H1 (cell line): ENCODE results near the gene SHC1. TPM values are rescaled to one million over a fixed set of nuclear protein-coding genes. Genes with fewer than 3 reads are reported as not detected.

Experiments
- CTCF ChIA-PET: fragments of 300-600 bp; sonication (Branson Sonifier 250); formaldehyde crosslinking; loops from one replicate; lab custom pipeline; 2021; ENCODE audit not compliant: partially characterized antibody; lab: Charles Lee
- POLR2A ChIA-PET: fragments of 300-600 bp; sonication (Branson Sonifier 250); formaldehyde crosslinking; loops from one replicate; lab custom pipeline; 2021; ENCODE audit warnings: inconsistent platforms; ENCODE audit not compliant: partially characterized antibody; lab: Charles Lee
- DNase-seq, 2 experiments: peaks; one replicate each; pipeline versions ENCODE4 v3.0.0 to v3.0.0-alpha.2; 2010 to 2022; ENCODE audit warnings: low spot score in 2 of 2, low read depth in 1 of 2, mixed read lengths in 1 of 2
- FAIRE-seq: peaks from 2 replicates; lab custom pipeline; 2011; peaks lifted over from hg19 to GRCh38; lab: Jason Lieb, UNC
- H2AFZ ChIP-seq: 2 replicates; pipeline ENCODE4 v1.8.1; 2012; ENCODE audit warnings: low read length, inconsistent platforms
- H2AK5ac ChIP-seq: 2 replicates; pipeline ENCODE4 v1.6.1; 2013; ENCODE audit warnings: low read depth, low read length
- H2BK120ac ChIP-seq: replicated peaks from 2 replicates; pipeline ENCODE3; 2013; ENCODE audit warnings: low read depth, low read length, inconsistent platforms
- H2BK12ac ChIP-seq: 2 replicates; pipeline ENCODE4 v1.6.1; 2013; ENCODE audit warnings: low read depth, low read length
- H2BK15ac ChIP-seq: 2 replicates; pipeline ENCODE4 v1.6.1; 2013; ENCODE audit warnings: low read length
- H2BK20ac ChIP-seq: 2 replicates; pipeline ENCODE4 v1.6.1; 2013; ENCODE audit warnings: low read length
- H2BK5ac ChIP-seq: 2 replicates; pipeline ENCODE4 v1.6.1; 2013; ENCODE audit warnings: low read depth, low read length
- H3K14ac ChIP-seq: 2 replicates; pipeline ENCODE4 v1.6.1; 2013; ENCODE audit warnings: inconsistent platforms; ENCODE audit not compliant: insufficient read length
- H3K18ac ChIP-seq: 2 replicates; pipeline ENCODE4 v1.6.1; 2013; ENCODE audit warnings: low read length; ENCODE audit errors: extremely low read depth
- H3K23ac ChIP-seq: 2 replicates; pipeline ENCODE4 v1.6.1; 2013; ENCODE audit warnings: inconsistent platforms; ENCODE audit not compliant: insufficient read length
- H3K23me2 ChIP-seq: 2 replicates; pipeline ENCODE4 v1.6.1; 2013; ENCODE audit warnings: low read depth, low read length
- H3K27ac ChIP-seq: 2 replicates; pipeline ENCODE4 v1.6.1; 2011; ENCODE audit warnings: low read depth, low read length, inconsistent platforms
- H3K27me3 ChIP-seq, 4 experiments: replicated peaks in 1 of 4; 1 replicate in 1 of 4; 2 replicates in 3 of 4; pipeline versions ENCODE4 v1.6.1 to v1.8.1; 2011 to 2013; ENCODE audit warnings: low read length in 3 of 4, mild to moderate bottlenecking in 3 of 4, inconsistent platforms in 2 of 4, mixed read lengths in 2 of 4, moderate library complexity in 1 of 4; ENCODE audit not compliant: control insufficient read depth in 3 of 4, insufficient read depth in 3 of 4; ENCODE audit errors: extremely low read depth in 1 of 4
- H3K36me3 ChIP-seq, 4 experiments: 2 replicates each; pipeline versions ENCODE4 v1.6.1 to v1.8.1; 2011 to 2013; ENCODE audit warnings: mild to moderate bottlenecking in 4 of 4, low read length in 3 of 4, moderate library complexity in 2 of 4, control low read depth in 1 of 4, inconsistent platforms in 1 of 4; ENCODE audit not compliant: insufficient read depth in 4 of 4, control insufficient read depth in 2 of 4
- H3K4ac ChIP-seq: replicated peaks from 2 replicates; pipeline ENCODE3; 2013; ENCODE audit warnings: low read length, low read depth, mixed read lengths, inconsistent platforms; ENCODE audit not compliant: insufficient read length
- H3K4me1 ChIP-seq, 4 experiments: replicated peaks in 1 of 4; 1 replicate in 1 of 4; 2 replicates in 3 of 4; pipeline versions ENCODE4 v1.6.1 to v1.8.1; 2011 to 2013; ENCODE audit warnings: low read length in 3 of 4, inconsistent platforms in 2 of 4, mixed read lengths in 1 of 4; ENCODE audit not compliant: insufficient read depth in 4 of 4, control insufficient read depth in 3 of 4
- H3K4me2 ChIP-seq, 2 experiments: 2 replicates each; pipeline versions ENCODE4 v1.6.1 to v1.8.1; 2011 to 2013; ENCODE audit warnings: low read depth in 2 of 2, low read length in 2 of 2, control low read depth in 1 of 2, inconsistent platforms in 1 of 2, mild to moderate bottlenecking in 1 of 2; ENCODE audit not compliant: insufficient read depth in 1 of 2
- H3K4me3 ChIP-seq, 4 experiments: fragments of 200-600, 300-600 bp in 1 of 4; sonication (generic), shearing (Covaris generic), sonication (Bioruptor Twin) in 1 of 4; 2 replicates each; pipeline versions ENCODE4 v1.5.1 to v1.8.1; 2011 to 2016; ENCODE audit warnings: low read length in 4 of 4, low read depth in 3 of 4, control low read depth in 2 of 4, inconsistent platforms in 2 of 4, mild to moderate bottlenecking in 2 of 4, mixed read lengths in 1 of 4, moderate library complexity in 1 of 4; ENCODE audit not compliant: insufficient read depth in 2 of 4; ENCODE audit errors: extremely low read depth in 1 of 4
- H3K56ac ChIP-seq: replicated peaks from 2 replicates; pipeline ENCODE3; 2013; ENCODE audit warnings: low read depth, mild to moderate bottlenecking, mixed read lengths, low read length, inconsistent platforms; ENCODE audit not compliant: insufficient read length
- H3K79me1 ChIP-seq: 2 replicates; pipeline ENCODE4 v1.6.1; 2013; ENCODE audit warnings: low read depth, low read length, control low read depth
- H3K79me2 ChIP-seq, 2 experiments: 2 replicates each; pipeline versions ENCODE4 v1.6.1 to v1.8.1; 2012 to 2013; ENCODE audit warnings: low read length in 2 of 2, mild to moderate bottlenecking in 2 of 2, inconsistent platforms in 1 of 2; ENCODE audit not compliant: insufficient read depth in 2 of 2, control insufficient read depth in 1 of 2
- H3K9ac ChIP-seq, 4 experiments: replicated peaks in 1 of 4; 1 replicate in 1 of 4; 2 replicates in 3 of 4; pipeline versions ENCODE4 v1.6.1 to v1.8.1; 2011 to 2013; ENCODE audit warnings: low read depth in 3 of 4, low read length in 3 of 4, control low read depth in 2 of 4, mild to moderate bottlenecking in 2 of 4, moderate library complexity in 2 of 4, inconsistent platforms in 1 of 4; ENCODE audit errors: extremely low read depth in 1 of 4
- H3K9me3 ChIP-seq, 2 experiments: 2 replicates each; pipeline versions ENCODE4 v1.6.1 to v1.8.1; 2012 to 2013; ENCODE audit warnings: mild to moderate bottlenecking in 2 of 2, moderate library complexity in 2 of 2, control low read depth in 1 of 2, inconsistent platforms in 1 of 2, low read depth in 1 of 2, low read length in 1 of 2, mixed read lengths in 1 of 2; ENCODE audit not compliant: insufficient read depth in 2 of 2
- H4K20me1 ChIP-seq, 2 experiments: replicated peaks in 1 of 2; 2 replicates each; pipeline versions ENCODE3 to v1.8.1; 2011 to 2013; ENCODE audit warnings: inconsistent platforms in 2 of 2, low read length in 2 of 2, mild to moderate bottlenecking in 1 of 2; ENCODE audit not compliant: insufficient read depth in 2 of 2, control insufficient read depth in 1 of 2
- H4K5ac ChIP-seq: 2 replicates; pipeline ENCODE4 v1.6.1; 2013; ENCODE audit warnings: low read length, low read depth, mixed read lengths, inconsistent platforms; ENCODE audit not compliant: insufficient read length
- H4K8ac ChIP-seq: 2 replicates; pipeline ENCODE4 v1.8.0; 2013; ENCODE audit warnings: mild to moderate bottlenecking, moderate library complexity, low read length, inconsistent platforms; ENCODE audit not compliant: insufficient read depth; ENCODE audit errors: extremely low read depth
- H4K91ac ChIP-seq: replicated peaks from 2 replicates; pipeline ENCODE3; 2013; ENCODE audit warnings: low read length, mixed read lengths, inconsistent platforms; ENCODE audit not compliant: insufficient read length
- ASH2L ChIP-seq: fragments of 200-600, 300-600 bp; sonication (generic); IDR thresholded peaks from one replicate; pipeline ENCODE4 v1.7.1; 2017; ENCODE audit warnings: low read length
- HDAC6 ChIP-seq: IDR thresholded peaks from one replicate; pipeline ENCODE4 v1.7.1; 2012; ENCODE audit warnings: low read depth, mild to moderate bottlenecking, inconsistent platforms, low read length, moderate library complexity
- MAFK ChIP-seq: IDR thresholded peaks from 2 replicates; pipeline ENCODE4 v1.6.1; 2012; ENCODE audit warnings: low read depth, mild to moderate bottlenecking, improper control_type of control experiment, low read length
- YY1 ChIP-seq: IDR thresholded peaks from 2 replicates; pipeline ENCODE4 v1.6.1; 2011; ENCODE audit warnings: low read depth, mild to moderate bottlenecking, low read length
- ZNF274 ChIP-seq: IDR thresholded peaks from 2 replicates; pipeline ENCODE4 v1.7.0; 2012; ENCODE audit warnings: low read length, borderline replicate concordance; ENCODE audit errors: extremely low read depth
- WGBS, 2 experiments: shearing (Covaris generic) in 1 of 2; methylation state at CpG; one replicate each; pipeline versions ENCODE4 v1.1.6 to v1.1.7; 2013 to 2015; ENCODE audit warnings: low lambda C conversion rate in 2 of 2, mixed read lengths in 2 of 2, inconsistent platforms in 1 of 2, low coverage in 1 of 2, missing lambda C conversion rate in 1 of 2; ENCODE audit not compliant: insufficient replicate concordance in 2 of 2, insufficient coverage in 1 of 2, insufficient read length in 1 of 2; ENCODE audit errors: extremely low coverage in 1 of 2, missing lambda C conversion rate in 1 of 2; 5-methylcytosine and 5-hydroxymethylcytosine counted together
- long read RNA-seq, 2 experiments: library from RNA in 1 of 2; library from capped mRNA in 1 of 2; stranded (forward); transcript quantifications; one replicate each; pipeline ENCODE4 v2.0.0, GENCODE V29; 2021; ENCODE audit warnings: inconsistent platforms in 1 of 2
- polyA minus RNA-seq, 3 experiments: library from RNA; depleted of rRNA, polyadenylated mRNA; stranded (reverse); fragments of >200 nt; gene quantifications; 1 replicate in 2 of 3; 2 replicates in 1 of 3; pipeline ENCODE4 v1.2.3, GENCODE V29; 2011
- polyA plus RNA-seq, 7 experiments: library from polyadenylated mRNA; depleted of rRNA in 3 of 7; stranded (reverse) in 5 of 7; unstranded in 2 of 7; fragments of >200 nt in 5 of 7; fragments of 200-250 nt in 2 of 7; gene quantifications; 1 replicate in 5 of 7; 2 replicates in 1 of 7; 4 replicates in 1 of 7; pipeline versions ENCODE4 v1.2.1 to v1.2.3, GENCODE V29; 2011 to 2013; ENCODE audit warnings: missing spikeins in 2 of 7, mixed read lengths in 2 of 7
- total RNA-seq: library from RNA; stranded (reverse); fragmentation: NEBNext Ultra II Directional; extraction: Animal tissue kit (Norgen Biotek cat#: 25700); gene quantifications from 2 replicates; pipeline ENCODE4 v1.2.1, GENCODE V29; 2021

Gene SHC1, protein sequence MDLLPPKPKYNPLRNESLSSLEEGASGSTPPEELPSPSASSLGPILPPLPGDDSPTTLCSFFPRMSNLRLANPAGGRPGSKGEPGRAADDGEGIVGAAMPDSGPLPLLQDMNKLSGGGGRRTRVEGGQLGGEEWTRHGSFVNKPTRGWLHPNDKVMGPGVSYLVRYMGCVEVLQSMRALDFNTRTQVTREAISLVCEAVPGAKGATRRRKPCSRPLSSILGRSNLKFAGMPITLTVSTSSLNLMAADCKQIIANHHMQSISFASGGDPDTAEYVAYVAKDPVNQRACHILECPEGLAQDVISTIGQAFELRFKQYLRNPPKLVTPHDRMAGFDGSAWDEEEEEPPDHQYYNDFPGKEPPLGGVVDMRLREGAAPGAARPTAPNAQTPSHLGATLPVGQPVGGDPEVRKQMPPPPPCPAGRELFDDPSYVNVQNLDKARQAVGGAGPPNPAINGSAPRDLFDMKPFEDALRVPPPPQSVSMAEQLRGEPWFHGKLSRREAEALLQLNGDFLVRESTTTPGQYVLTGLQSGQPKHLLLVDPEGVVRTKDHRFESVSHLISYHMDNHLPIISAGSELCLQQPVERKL
- total RNA-seq (204 and 212 TPM in 2 replicates), polyA plus RNA-seq (2011; rRNA removed) (177 and 197 TPM in 2 replicates), polyA minus RNA-seq (2011; rRNA and poly(A)+ RNA removed) (204 and 224 TPM in 2 replicates)
- 199 TPM for polyA plus RNA-seq (2011; cell fraction: cytosol; rRNA removed)
- 757 TPM for polyA plus RNA-seq (2011; cell fraction: nucleus; rRNA removed)
- 146 to 233 TPM (median 185 TPM) in 4 replicates for polyA plus RNA-seq (2012, experiment 1 of 2)
- polyA plus RNA-seq (2012, experiment 2 of 2): 206 TPM
- 197 TPM for polyA plus RNA-seq (2013, experiment 1 of 2)
- 196 TPM for polyA plus RNA-seq (2013, experiment 2 of 2)
- 101 TPM for polyA minus RNA-seq (2011; cell fraction: cytosol; rRNA and poly(A)+ RNA removed)
- 123 TPM for polyA minus RNA-seq (2011; cell fraction: nucleus; rRNA and poly(A)+ RNA removed)
- long read RNA-seq, experiment 1, transcript SHC1-210 (12 exons, 3,481 nt): major isoform, 22 of 145 reads
- long read RNA-seq, experiment 1, transcript SHC1-202 (12 exons, 3,472 nt): minor isoform, 9 of 145 reads
- long read RNA-seq, experiment 1, transcript SHC1-205 (13 exons, 3,062 nt): minor isoform, 5 of 145 reads
- long read RNA-seq, experiment 1, partial matches to known transcripts: 55 of 145 reads
- long read RNA-seq, experiment 1, other reads (novel, unspliced or antisense): 51 of 145 reads
- long read RNA-seq, experiment 2, transcript SHC1-202 (12 exons, 3,472 nt): minor isoform, 8 of 66 reads
- long read RNA-seq, experiment 2, transcript SHC1-205 (13 exons, 3,062 nt): minor isoform, 8 of 66 reads
- long read RNA-seq, experiment 2, transcript SHC1-210 (12 exons, 3,481 nt): major isoform, 11 of 66 reads
- long read RNA-seq, experiment 2, partial matches to known transcripts: 9 of 66 reads
- long read RNA-seq, experiment 2, other reads (novel, unspliced or antisense): 27 of 66 reads

DNA sequence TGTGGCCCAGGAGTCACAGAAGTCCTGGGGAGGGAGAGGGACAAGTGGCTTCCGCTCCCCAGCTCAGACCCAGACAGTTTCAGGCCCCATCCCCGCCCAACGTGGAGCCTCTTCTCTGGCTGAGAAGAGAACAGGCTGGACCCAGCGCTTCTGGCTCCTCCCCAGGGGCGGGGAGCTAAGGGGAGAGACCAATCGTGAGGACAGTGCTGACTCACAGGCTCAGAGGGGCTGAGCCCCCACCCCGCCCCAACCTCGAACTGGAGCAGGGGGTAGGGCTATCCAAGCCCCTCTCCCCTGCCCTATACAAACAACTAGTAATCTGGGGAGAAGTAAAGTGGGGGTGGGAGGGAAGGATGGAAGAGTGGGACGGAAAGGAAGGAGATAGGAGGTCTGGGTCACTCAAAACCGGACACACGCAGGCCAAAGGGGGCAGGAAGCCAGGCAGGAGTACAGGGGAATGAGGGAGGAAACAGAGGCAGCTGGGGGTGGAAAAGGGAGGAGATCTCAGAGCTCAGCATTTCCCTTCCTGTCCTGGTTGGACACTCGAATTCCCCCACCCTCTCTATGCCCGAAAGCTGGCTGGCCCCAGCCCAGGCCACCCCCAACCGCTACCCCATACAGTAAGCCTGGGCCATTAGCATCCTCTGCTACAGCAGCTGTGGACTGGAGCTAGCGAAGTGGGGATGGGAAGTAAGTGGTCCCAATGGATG is at the start of gene SHC1:
TSS of gene SHC1 (minus strand) at position 117 of the 710 bp plus-strand sequence. CDS start 221 bp downstream, outside the sequence.
- H4K91ac ChIP-seq: peak within 1 kb of the TSS; percentile 100
- CTCF ChIA-PET: interaction anchor here (0.7 to 20.6 kb wide), 16 partner anchors 10 to 114 kb away, joined by 3 to 334 read pairs (median 6); partner anchors contain the start of genes ADAM15, EFNA4, FLAD1 and LENEP
- 0 out of 2 replicates have a peak, but pooled peaks have one; percentile 7 for TF ChIP-seq YY1
- peak; percentile 48 for TF ChIP-seq ASH2L
- no peak for TF ChIP-seq ZNF274
- TF ChIP-seq MAFK: peak; percentile 75
- no peak for TF ChIP-seq HDAC6

More for the DNA sequence above, at the start of gene SHC1:
- H4K5ac ChIP-seq: peak within 1 kb of the TSS; percentile 92
- H3K9me3 ChIP-seq: no peaks in the 10 kb centered on the region
- peak within 1 kb of the TSS; percentile 100 for H2AK5ac ChIP-seq
- H2BK120ac ChIP-seq: peak within 1 kb of the TSS; percentile 95
- no peaks in the 10 kb centered on the region for H3K27me3 ChIP-seq
- peak within 1 kb of the TSS; percentile 84 for H3K18ac ChIP-seq
- H3K79me1 ChIP-seq: peaks cover 14% of the 10 kb centered on the region; the same call in 1 of the 2 replicates
- peaks cover 3 to 19% (median 14%) of the 10 kb centered on the region in 4 experiments for H3K4me1 ChIP-seq
- peak within 1 kb of the TSS; percentile 78 for H3K4me2 ChIP-seq
- H3K4me3 ChIP-seq: peak within 1 kb of the TSS; percentile 61 to 80 (median 76)
- H3K23ac ChIP-seq: peak within 1 kb of the TSS; percentile 61
- H3K4ac ChIP-seq: peak within 1 kb of the TSS; percentile 98
- peaks cover 12 to 47% of the 10 kb centered on the region in 2 experiments for H3K79me2 ChIP-seq
- peak within 1 kb of the TSS; percentile 100 for H2BK12ac ChIP-seq
- POLR2A ChIA-PET: interaction anchor here (0.6 to 42.8 kb wide), 20 partner anchors 11 to 1090 kb away, joined by 3 to 702 read pairs (median 4); partner anchors contain the start of genes ADAM15, FLAD1, LENEP and PBXIP1
- H4K20me1 ChIP-seq: peaks cover 9% of the 10 kb centered on the region in 2 experiments
- H2BK5ac ChIP-seq: peak within 1 kb of the TSS; percentile 99
- peak within 1 kb of the TSS; percentile 85 for H2BK15ac ChIP-seq
- no peak for FAIRE-seq
- peak within 1 kb of the TSS; percentile 91 for H3K27ac ChIP-seq
- peak within 1 kb of the TSS; percentile 55 to 81 (median 70) for H3K9ac ChIP-seq
- peak; percentile 84 to 90 for DNase-seq
- H3K56ac ChIP-seq: peak within 1 kb of the TSS; percentile 94
- H3K36me3 ChIP-seq: peaks cover 13 to 26% (median 22%) of the 10 kb centered on the region in 4 experiments
- H2BK20ac ChIP-seq: peak within 1 kb of the TSS; percentile 88
- peak within 1 kb of the TSS; percentile 16 for H3K14ac ChIP-seq
- peaks cover 29% of the 10 kb centered on the region for H3K23me2 ChIP-seq
- H4K8ac ChIP-seq: peak within 1 kb of the TSS; percentile 74
- WGBS, 2 experiments: 3% methylated on average over 14 of the region's 15 CpGs; no CpG with 5 or more reads in 1 of the 2 experiments
- no peak within 1 kb of the TSS for H2AFZ ChIP-seq
